Nephron (organoid): ENCODE results near the gene HMX3.
A peak's percentile ranks its signal among the peaks of the same experiment; 100 is the strongest.

ENCODE experiments used
- H3K27ac Mint-ChIP-seq, 3 experiments: 2 replicates each; pipeline ENCODE4 v1.8.0; 2020; ENCODE audit warnings: mixed read lengths in 3 of 3, mild to moderate bottlenecking in 2 of 3, moderate library complexity in 1 of 3
- H3K27me3 Mint-ChIP-seq: 2 replicates; pipeline ENCODE4 v1.8.0; 2021; ENCODE audit warnings: low read depth, mild to moderate bottlenecking, moderate library complexity, mixed read lengths
- H3K36me3 Mint-ChIP-seq: 2 replicates; pipeline ENCODE4 v1.8.0; 2020; ENCODE audit warnings: low read depth, mixed read lengths
- H3K4me1 Mint-ChIP-seq: 2 replicates; pipeline ENCODE4 v1.8.0; 2020; ENCODE audit warnings: mixed read lengths
- H3K4me3 Mint-ChIP-seq, 3 experiments: 2 replicates each; pipeline ENCODE4 v1.8.0; 2020; ENCODE audit warnings: mild to moderate bottlenecking in 3 of 3, mixed read lengths in 3 of 3, moderate library complexity in 2 of 3
- H3K9me3 Mint-ChIP-seq: 2 replicates; pipeline ENCODE4 v1.8.0; 2020; ENCODE audit warnings: mixed read lengths
- CTCF ChIP-seq, 3 experiments: fragments of 200-600 bp; sonication (generic); IDR thresholded peaks; one replicate each; pipeline ENCODE4 v1.5.0; 2021; ENCODE audit warnings: antibody characterized with exemption in 3 of 3; ENCODE audit not compliant: unreplicated experiment in 3 of 3

The HMX3 gene

GRCh38 chr10:123157210-123157609, 21.4 kb downstream of the HMX3 start:
- TF ChIP-seq CTCF (IDR thresholded peaks at IDR 0.05; ENCODE audit: unreplicated experiment in 3 of 3) = no peak
- Mint-ChIP-seq H3K4me3 (no peak overlapping the region), H3K36me3 (peaks cover 54% of the 10 kb centered on the region), H3K9me3 (no peaks in the 10 kb centered on the region), H3K4me1 (peaks cover 17% of the 10 kb centered on the region), H3K27me3 (peaks cover 21% of the 10 kb centered on the region), H3K27ac (no peak overlapping the region)

GRCh38 chr10:123158682-123159081, 22.9 kb downstream of the HMX3 start:
- Mint-ChIP-seq H3K27me3 (peaks cover 6% of the 10 kb centered on the region), H3K4me3 (peak overlapping the region in 2 of 3 experiments; percentile 5 to 9), H3K9me3 (no peaks in the 10 kb centered on the region), H3K27ac (no peak overlapping the region), H3K36me3 (peaks cover 64% of the 10 kb centered on the region), H3K4me1 (peaks cover 17% of the 10 kb centered on the region)
- TF ChIP-seq CTCF (IDR thresholded peaks at IDR 0.05; ENCODE audit: unreplicated experiment in 3 of 3) = no peak

GRCh38 chr10:123160311-123160980, 24.7 kb downstream of the HMX3 start:
- no peak overlapping the region for H3K27ac Mint-ChIP-seq
- TF ChIP-seq CTCF (IDR thresholded peaks at IDR 0.05; ENCODE audit: unreplicated experiment in 3 of 3) = no peak
- H3K4me3 Mint-ChIP-seq = no peak overlapping the region
- H3K4me1 Mint-ChIP-seq = peaks cover 13% of the 10 kb centered on the region
- no peaks in the 10 kb centered on the region for H3K27me3 Mint-ChIP-seq
- peaks cover 70% of the 10 kb centered on the region for H3K36me3 Mint-ChIP-seq
- H3K9me3 Mint-ChIP-seq = no peaks in the 10 kb centered on the region

- Mint-ChIP-seq H3K27ac (no peak overlapping the region), H3K27me3 (no peaks in the 10 kb centered on the region), H3K36me3 (peaks cover 69% of the 10 kb centered on the region), H3K4me1 (no peaks in the 10 kb centered on the region), H3K4me3 (no peak overlapping the region), H3K9me3 (no peaks in the 10 kb centered on the region)
- TF ChIP-seq CTCF (IDR thresholded peaks at IDR 0.05; ENCODE audit: unreplicated experiment in 3 of 3) = no peak
These were observed 28.5 kb downstream of the HMX3 start for GRCh38 chr10:123164319-123164718.

- Mint-ChIP-seq H3K27ac (no peak overlapping the region), H3K36me3 (peaks cover 62% of the 10 kb centered on the region), H3K4me1 (no peaks in the 10 kb centered on the region), H3K4me3 (no peak overlapping the region), H3K27me3 (no peaks in the 10 kb centered on the region), H3K9me3 (no peaks in the 10 kb centered on the region)
- no peak for TF ChIP-seq CTCF (IDR thresholded peaks at IDR 0.05; ENCODE audit: unreplicated experiment in 3 of 3)
These were observed 29.8 kb downstream of the HMX3 start for GRCh38 chr10:123165445-123166072.

GRCh38 chr10:123166618-123167017, 30.8 kb downstream of the HMX3 start:
- no peak overlapping the region for H3K4me3 Mint-ChIP-seq
- H3K4me1 Mint-ChIP-seq = no peaks in the 10 kb centered on the region
- no peaks in the 10 kb centered on the region for H3K27me3 Mint-ChIP-seq
- no peak for TF ChIP-seq CTCF (IDR thresholded peaks at IDR 0.05; ENCODE audit: unreplicated experiment in 3 of 3)
- H3K9me3 Mint-ChIP-seq = no peaks in the 10 kb centered on the region
- no peak overlapping the region for H3K27ac Mint-ChIP-seq
- peaks cover 55% of the 10 kb centered on the region for H3K36me3 Mint-ChIP-seq
